GM12892 (cell line): ENCODE data around the gene LATS2.

ENCODE experiments used
- POLR2A ChIP-seq: IDR thresholded peaks from 2 replicates; pipeline ENCODE4 v1.6.1; 2011; ENCODE audit warnings: low read depth, low read length, control low read depth
- POLR2AphosphoS5 ChIP-seq: IDR thresholded peaks from 2 replicates; pipeline ENCODE4 v1.6.1; 2011; ENCODE audit warnings: low read depth, low read length, control low read depth
- TAF1 ChIP-seq: IDR thresholded peaks from 2 replicates; pipeline ENCODE4 v1.6.1; 2011; ENCODE audit warnings: low read depth, mild to moderate bottlenecking, control low read depth, low read length, borderline replicate concordance

- TF ChIP-seq POLR2AphosphoS5: no peak
- TF ChIP-seq TAF1: no peak
- no peak for TF ChIP-seq POLR2A
These were observed 23.7 kb downstream of the LATS2 start for GRCh38 chr13:21037656-21038055.
